ENCODE results near the gene CA9. TPM values are rescaled to one million over a fixed set of nuclear protein-coding genes. Genes with fewer than 3 reads are reported as not detected.
A peak's percentile ranks its signal among the peaks of the same experiment; 100 is the strongest.

CA9 gene
- total RNA-seq, 1 experiment from 2014 or later: not detected

DNA sequence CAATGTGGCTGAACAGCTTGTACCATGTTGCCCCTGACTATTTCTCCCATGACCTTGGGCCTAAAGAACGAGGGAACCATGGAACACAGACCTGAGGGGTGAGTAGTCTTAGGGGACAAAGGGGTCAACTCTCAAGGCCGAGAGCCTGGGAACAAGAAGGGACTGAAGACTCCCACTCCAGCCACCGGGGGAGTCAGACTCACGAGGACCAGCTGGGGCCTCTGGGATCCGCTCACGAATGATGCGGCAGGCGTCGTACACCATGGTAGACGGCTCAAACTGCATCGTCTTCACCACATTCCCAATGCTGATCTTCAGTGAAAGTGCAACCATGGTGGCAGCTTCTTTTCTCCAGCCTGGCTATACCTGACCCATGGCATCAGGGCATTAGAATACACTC lies 51.6 kb downstream of the CA9 start:
- H3K4me1 Mint-ChIP-seq (ENCODE audit: low read depth, unreplicated experiment): no peaks in the 10 kb centered on the region
- ChIA-PET POLR2A (interaction anchor here (1.3 kb wide), 1 partner anchor 35 kb away, joined by 3 read pairs; the partner anchor contains the start of gene TPM2), CTCF (no interaction called here)
- Histone ChIP-seq H3K27me3 (replicated peaks; ENCODE audit: control insufficient read depth, insufficient read depth, low read length) (no peaks in the 10 kb centered on the region), H3K9me3 (no peaks in the 10 kb centered on the region), H3K36me3 (ENCODE audit: control insufficient read depth, insufficient read depth, low read length) (peaks cover 7% of the 10 kb centered on the region), H3K4me1 (peaks cover 42% of the 10 kb centered on the region), H3K4me3 (ENCODE audit: low read depth, low read length) (no peak overlapping the region)
- TF ChIP-seq, protein P1, sequence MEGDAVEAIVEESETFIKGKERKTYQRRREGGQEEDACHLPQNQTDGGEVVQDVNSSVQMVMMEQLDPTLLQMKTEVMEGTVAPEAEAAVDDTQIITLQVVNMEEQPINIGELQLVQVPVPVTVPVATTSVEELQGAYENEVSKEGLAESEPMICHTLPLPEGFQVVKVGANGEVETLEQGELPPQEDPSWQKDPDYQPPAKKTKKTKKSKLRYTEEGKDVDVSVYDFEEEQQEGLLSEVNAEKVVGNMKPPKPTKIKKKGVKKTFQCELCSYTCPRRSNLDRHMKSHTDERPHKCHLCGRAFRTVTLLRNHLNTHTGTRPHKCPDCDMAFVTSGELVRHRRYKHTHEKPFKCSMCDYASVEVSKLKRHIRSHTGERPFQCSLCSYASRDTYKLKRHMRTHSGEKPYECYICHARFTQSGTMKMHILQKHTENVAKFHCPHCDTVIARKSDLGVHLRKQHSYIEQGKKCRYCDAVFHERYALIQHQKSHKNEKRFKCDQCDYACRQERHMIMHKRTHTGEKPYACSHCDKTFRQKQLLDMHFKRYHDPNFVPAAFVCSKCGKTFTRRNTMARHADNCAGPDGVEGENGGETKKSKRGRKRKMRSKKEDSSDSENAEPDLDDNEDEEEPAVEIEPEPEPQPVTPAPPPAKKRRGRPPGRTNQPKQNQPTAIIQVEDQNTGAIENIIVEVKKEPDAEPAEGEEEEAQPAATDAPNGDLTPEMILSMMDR (IDR thresholded peaks at IDR 0.05; ENCODE audit: insufficient read depth in 1 of 2, low read depth in 1 of 2, low read length in 1 of 2, severe bottlenecking in 1 of 2, unreplicated experiment in 1 of 2): no peak
- H3K4me3 Mint-ChIP-seq (ENCODE audit: unreplicated experiment): no peak overlapping the region
- no peak overlapping the region for H3K27ac Mint-ChIP-seq (ENCODE audit: unreplicated experiment)
- no peak for DNase-seq
- H3K9me3 Mint-ChIP-seq (ENCODE audit: unreplicated experiment): no peaks in the 10 kb centered on the region
- intact Hi-C loops (cut with micrococcal nuclease; ENCODE audit: unreplicated experiment): no loop called here
- H3K27me3 Mint-ChIP-seq (ENCODE audit: insufficient read depth, unreplicated experiment): no peaks in the 10 kb centered on the region
- no TSS peak for BruUV-seq (replicated peaks)
- peaks cover 63% of the 10 kb centered on the region for H3K36me3 Mint-ChIP-seq (ENCODE audit: insufficient read depth, unreplicated experiment)

DNA sequence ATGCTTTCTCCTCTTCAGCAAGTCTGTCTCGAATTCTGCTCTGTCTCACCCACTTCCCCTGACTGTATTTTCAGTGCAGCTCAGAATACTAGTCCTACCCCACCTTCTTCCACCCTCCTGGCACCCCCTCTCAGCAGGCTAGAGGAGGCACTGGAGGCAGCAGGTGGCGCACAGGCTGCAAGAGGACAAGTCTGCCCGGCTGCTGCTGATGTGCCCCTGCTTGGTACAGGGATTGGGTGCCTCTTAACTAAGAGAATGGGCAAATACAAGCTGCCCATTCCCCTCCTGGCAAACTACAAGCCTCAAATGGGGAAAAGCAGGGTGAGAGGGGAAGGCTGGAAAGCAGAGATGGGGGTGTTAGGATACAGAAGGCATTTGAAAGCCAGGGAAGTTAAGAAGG lies 53.2 kb downstream of the CA9 start:
- no peaks in the 10 kb centered on the region for H3K9me3 Mint-ChIP-seq (ENCODE audit: unreplicated experiment)
- BruUV-seq (replicated peaks): no TSS peak
- CTCF ChIA-PET: interaction anchor here (1.1 to 3.3 kb wide), 9 partner anchors 9 to 116 kb away, joined by 3 to 33 read pairs (median 6); partner anchors contain the start of genes ARHGEF39, GBA2 and RGP1

DNA sequence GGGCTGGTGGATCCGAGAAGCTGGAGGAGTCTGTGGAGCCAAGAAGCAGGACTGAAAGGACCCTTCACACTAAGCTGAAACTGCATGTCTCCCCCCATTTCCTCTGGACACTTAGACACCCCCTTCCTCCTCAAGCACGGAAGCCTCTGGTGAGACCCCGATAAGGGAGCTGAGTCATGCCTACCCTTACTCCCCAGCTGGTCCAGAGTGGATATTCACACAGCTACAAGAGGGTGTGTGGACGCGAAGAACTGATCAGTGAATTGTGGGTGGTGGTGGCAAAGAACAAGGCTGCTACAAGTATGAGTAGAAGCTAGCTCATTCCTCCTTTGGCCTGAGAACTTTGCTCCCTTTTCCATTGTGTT lies 53.9 kb downstream of the CA9 start:
- Histone ChIP-seq H3K9me3 (no peaks in the 10 kb centered on the region), H3K27me3 (replicated peaks; ENCODE audit: control insufficient read depth, insufficient read depth, low read length) (no peaks in the 10 kb centered on the region), H3K36me3 (ENCODE audit: control insufficient read depth, insufficient read depth, low read length) (peaks cover 5% of the 10 kb centered on the region), H3K4me3 (ENCODE audit: low read depth, low read length) (peak overlapping the region; percentile 34), H3K4me1 (peaks cover 51% of the 10 kb centered on the region)
- Mint-ChIP-seq H3K9me3 (ENCODE audit: unreplicated experiment) (no peaks in the 10 kb centered on the region), H3K36me3 (ENCODE audit: insufficient read depth, unreplicated experiment) (peaks cover 49% of the 10 kb centered on the region), H3K27ac (ENCODE audit: unreplicated experiment) (no peak overlapping the region), H3K27me3 (ENCODE audit: insufficient read depth, unreplicated experiment) (no peaks in the 10 kb centered on the region), H3K4me3 (ENCODE audit: unreplicated experiment) (no peak overlapping the region), H3K4me1 (ENCODE audit: low read depth, unreplicated experiment) (no peaks in the 10 kb centered on the region)
- POLR2A ChIA-PET: interaction anchor here (0.6 to 2.8 kb wide), 22 partner anchors 16 to 1062 kb away, joined by 3 to 32 read pairs (median 4); partner anchors contain the start of genes ARHGEF39, CCDC107, GBA2 and RGP1
- intact Hi-C loops (cut with micrococcal nuclease; ENCODE audit: unreplicated experiment): loop anchor here (1.0 kb wide), 1 partner anchor 66 kb away; no protein-coding TSS in a partner anchor
- DNase-seq: no peak
- TF ChIP-seq, protein P1 (IDR thresholded peaks at IDR 0.05; ENCODE audit: insufficient read depth in 1 of 2, low read depth in 1 of 2, low read length in 1 of 2, severe bottlenecking in 1 of 2, unreplicated experiment in 1 of 2): no peak
- BruUV-seq (replicated peaks): no TSS peak
- CTCF ChIA-PET: interaction anchor here (0.6 to 3.3 kb wide), 15 partner anchors 9 to 656 kb away, joined by 3 to 33 read pairs (median 5); partner anchors contain the start of genes ARHGEF39, CCDC107, GBA2 and HINT2

More for the DNA sequence above, 53.2 kb downstream of the CA9 start:
- Mint-ChIP-seq H3K36me3 (ENCODE audit: insufficient read depth, unreplicated experiment) (peaks cover 49% of the 10 kb centered on the region), H3K4me1 (ENCODE audit: low read depth, unreplicated experiment) (no peaks in the 10 kb centered on the region), H3K27ac (ENCODE audit: unreplicated experiment) (no peak overlapping the region), H3K4me3 (ENCODE audit: unreplicated experiment) (no peak overlapping the region), H3K27me3 (ENCODE audit: insufficient read depth, unreplicated experiment) (no peaks in the 10 kb centered on the region)
- peak in 1 of 2 experiments; percentile 22 for DNase-seq
- peaks cover 7% of the 10 kb centered on the region for H3K36me3 ChIP-seq (ENCODE audit: control insufficient read depth, insufficient read depth, low read length)
- H3K27me3 ChIP-seq (replicated peaks; ENCODE audit: control insufficient read depth, insufficient read depth, low read length): no peaks in the 10 kb centered on the region
- H3K9me3 ChIP-seq: no peaks in the 10 kb centered on the region
- TF ChIP-seq, protein P1 (IDR thresholded peaks at IDR 0.05; ENCODE audit: insufficient read depth in 1 of 2, low read depth in 1 of 2, low read length in 1 of 2, severe bottlenecking in 1 of 2, unreplicated experiment in 1 of 2): peak in 1 of 2 experiments; percentile 3
- H3K4me3 ChIP-seq (ENCODE audit: low read depth, low read length): peak overlapping the region; percentile 34
- H3K4me1 ChIP-seq: peaks cover 51% of the 10 kb centered on the region
- intact Hi-C loops (cut with micrococcal nuclease; ENCODE audit: unreplicated experiment): no loop called here
- POLR2A ChIA-PET: interaction anchor here (1.2 to 2.8 kb wide), 6 partner anchors 22 to 81 kb away, joined by 3 to 32 read pairs (median 18); partner anchors contain the start of genes ARHGEF39, CCDC107, GBA2 and RGP1
